ENCODE results near the gene PIP4K2A.
A peak's percentile ranks its signal among the peaks of the same experiment; 100 is the strongest.

PIP4K2A gene

GRCh38 chr10:22599636-22600228, 114.6 kb downstream of the PIP4K2A start:
- no peak for DNase-seq (ENCODE audit: low read depth, low spot score)

GRCh38 chr10:22599048-22599561, 115.3 kb downstream of the PIP4K2A start:
- DNase-seq (ENCODE audit: low read depth, low spot score): no peak

GRCh38 chr10:22598478-22598877, 115.9 kb downstream of the PIP4K2A start:
- DNase-seq (ENCODE audit: low read depth, low spot score): no peak

- no peak for DNase-seq (ENCODE audit: low read depth, low spot score)
Observed at GRCh38 chr10:22597138-22597537, 117.2 kb downstream of the PIP4K2A start.

- DNase-seq (ENCODE audit: low read depth, low spot score): no peak
Observed at GRCh38 chr10:22593636-22594198, 120.7 kb downstream of the PIP4K2A start.

- DNase-seq (ENCODE audit: low read depth, low spot score): no peak
Observed at GRCh38 chr10:22593026-22593425, 121.4 kb downstream of the PIP4K2A start.

GRCh38 chr10:22589851-22590514, 124.4 kb downstream of the PIP4K2A start:
- DNase-seq (ENCODE audit: low read depth, low spot score): no peak

GRCh38 chr10:22588462-22588861, 125.9 kb downstream of the PIP4K2A start:
- no peak for DNase-seq (ENCODE audit: low read depth, low spot score)

GRCh38 chr10:22583683-22584082, 130.7 kb downstream of the PIP4K2A start:
- no peak for DNase-seq (ENCODE audit: low read depth, low spot score)

- no peak for DNase-seq (ENCODE audit: low read depth, low spot score)
Observed at GRCh38 chr10:22581461-22581860, 132.9 kb downstream of the PIP4K2A start.

GRCh38 chr10:22580711-22581110, 133.7 kb downstream of the PIP4K2A start:
- no peak for DNase-seq (ENCODE audit: low read depth, low spot score)

GRCh38 chr10:22579826-22580225, 134.6 kb downstream of the PIP4K2A start:
- no peak for DNase-seq (ENCODE audit: low read depth, low spot score)

GRCh38 chr10:22573820-22574569, 140.4 kb downstream of the PIP4K2A start:
- peak; percentile 31 for DNase-seq (ENCODE audit: low read depth, low spot score)

- DNase-seq (ENCODE audit: low read depth, low spot score): no peak
Observed at GRCh38 chr10:22570733-22571430, 143.5 kb downstream of the PIP4K2A start.

GRCh38 chr10:22570234-22570633, 144.1 kb downstream of the PIP4K2A start:
- DNase-seq (ENCODE audit: low read depth, low spot score): no peak

- no peak for DNase-seq (ENCODE audit: low read depth, low spot score)
Observed at GRCh38 chr10:22568928-22569327, 145.4 kb downstream of the PIP4K2A start.

GRCh38 chr10:22564060-22564459, 150.3 kb downstream of the PIP4K2A start:
- DNase-seq (ENCODE audit: low read depth, low spot score): no peak

- no peak for DNase-seq (ENCODE audit: low read depth, low spot score)
Observed at GRCh38 chr10:22561909-22562308, 152.5 kb downstream of the PIP4K2A start.

GRCh38 chr10:22560913-22561239, 153.5 kb downstream of the PIP4K2A start:
- no peak for DNase-seq (ENCODE audit: low read depth, low spot score)

GRCh38 chr10:22560096-22560912, 154.1 kb downstream of the PIP4K2A start:
- DNase-seq (ENCODE audit: low read depth, low spot score): no peak

- no peak for DNase-seq (ENCODE audit: low read depth, low spot score)
Observed at GRCh38 chr10:22557321-22557720, 157.1 kb downstream of the PIP4K2A start.

Data from ELF-1 (cell line).